Amniotic epithelial cell (primary cell): ENCODE measurements around the gene IER5L.
A peak's percentile ranks its signal among the peaks of the same experiment; 100 is the strongest.

Experiments used
- DNase-seq: peaks from one replicate; pipeline ENCODE4 v3.0.0-alpha.2; 2010; ENCODE audit warnings: low read depth

Gene IER5L

DNA sequence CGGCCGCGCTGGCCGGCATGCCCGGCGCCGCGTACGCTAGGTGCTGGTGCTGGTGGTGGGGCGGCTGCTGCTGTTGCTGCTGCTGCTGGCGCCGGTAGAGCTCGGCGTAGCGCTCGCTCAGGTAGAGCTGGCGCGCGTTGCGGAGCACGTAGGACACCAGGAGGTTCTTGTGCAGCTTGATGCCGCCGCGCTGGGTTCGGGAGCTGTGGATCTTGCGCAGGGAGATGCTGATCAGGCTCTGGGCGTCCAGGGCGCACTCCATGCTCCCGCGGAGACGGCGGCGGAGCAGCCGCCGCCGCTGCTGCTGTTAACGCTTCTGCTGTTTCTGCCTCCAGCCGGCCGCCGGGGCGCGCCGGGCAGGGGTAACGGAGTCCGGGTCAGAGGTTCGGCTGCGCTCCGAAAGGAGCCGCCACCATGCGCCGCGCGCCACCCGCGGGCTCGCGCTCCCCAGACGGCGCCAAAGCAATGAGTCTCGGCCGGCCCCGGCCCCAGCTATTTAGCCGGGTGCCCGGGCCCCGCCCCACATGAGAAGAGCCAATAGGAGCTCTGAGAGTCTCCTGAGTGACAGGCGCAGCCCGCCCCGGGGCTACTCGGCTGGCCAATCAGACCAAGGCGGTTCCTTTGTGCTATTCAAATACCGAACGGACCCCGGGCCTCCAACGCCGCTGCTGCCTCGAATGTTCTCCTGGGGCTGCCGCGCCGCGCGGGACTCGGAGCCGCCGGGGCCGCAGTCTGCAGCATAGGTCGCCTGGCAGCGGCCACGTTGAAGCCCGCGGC, at the start of gene IER5L:
IER5L (minus strand) TSS at position 471 of the 777 bp plus-strand sequence; CDS start at position 262, 209 bp downstream.
- peak; percentile 90 for DNase-seq

DNA sequence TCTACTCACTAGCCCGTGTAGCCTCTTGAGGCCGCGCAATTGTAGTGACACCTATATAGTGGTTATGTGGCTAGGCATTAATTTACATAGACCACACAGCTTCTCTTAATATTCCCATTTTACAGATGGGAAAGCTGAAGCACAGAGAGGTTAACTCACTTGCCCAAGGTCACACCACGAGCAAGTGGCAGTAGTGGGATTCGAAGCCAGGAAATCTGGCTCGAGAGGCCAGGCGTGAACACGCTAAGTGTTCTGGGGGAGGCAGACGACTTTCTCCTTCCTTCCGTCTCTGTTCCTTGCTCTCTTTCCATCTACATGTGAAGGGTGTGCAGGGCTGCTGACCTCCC, 49.8 kb upstream of the IER5L start:
- DNase-seq, result no peak

DNA sequence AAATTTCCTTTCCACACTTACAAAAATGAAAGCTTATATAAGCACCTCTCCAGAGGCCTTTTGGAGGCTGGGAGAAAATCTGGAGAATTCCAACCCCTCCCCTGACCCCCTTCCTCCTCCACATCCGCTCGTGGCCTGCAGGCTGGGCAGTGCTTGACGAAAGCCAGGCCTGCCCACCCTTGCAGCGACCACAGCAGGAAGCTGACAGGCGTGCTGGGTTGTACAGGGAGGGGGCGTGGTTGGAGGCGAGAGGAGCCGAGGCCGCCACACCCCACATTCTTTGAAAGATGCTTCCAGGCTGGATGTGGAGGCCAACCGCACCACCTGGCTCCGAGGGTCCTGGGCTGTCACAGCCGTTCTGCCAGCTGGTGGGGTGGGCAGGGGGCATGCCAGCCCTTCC, 47.8 kb upstream of the IER5L start:
- DNase-seq, result peak; percentile 99

DNA sequence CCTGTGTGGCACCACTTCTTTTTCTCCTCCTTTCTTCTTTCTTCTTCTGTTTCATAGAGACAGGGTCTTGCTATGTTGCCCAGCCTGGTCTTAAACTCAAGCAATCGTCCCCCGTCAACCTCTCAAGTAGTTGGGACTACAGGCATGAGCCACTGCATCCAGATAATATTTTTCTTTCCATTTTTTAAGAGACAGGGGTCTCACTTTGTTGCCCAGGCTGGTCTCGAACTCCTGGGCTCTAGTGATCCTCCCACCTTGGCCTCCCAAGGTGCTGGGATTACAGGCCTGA, 47.4 kb upstream of the IER5L start:
- DNase-seq, result no peak

DNA sequence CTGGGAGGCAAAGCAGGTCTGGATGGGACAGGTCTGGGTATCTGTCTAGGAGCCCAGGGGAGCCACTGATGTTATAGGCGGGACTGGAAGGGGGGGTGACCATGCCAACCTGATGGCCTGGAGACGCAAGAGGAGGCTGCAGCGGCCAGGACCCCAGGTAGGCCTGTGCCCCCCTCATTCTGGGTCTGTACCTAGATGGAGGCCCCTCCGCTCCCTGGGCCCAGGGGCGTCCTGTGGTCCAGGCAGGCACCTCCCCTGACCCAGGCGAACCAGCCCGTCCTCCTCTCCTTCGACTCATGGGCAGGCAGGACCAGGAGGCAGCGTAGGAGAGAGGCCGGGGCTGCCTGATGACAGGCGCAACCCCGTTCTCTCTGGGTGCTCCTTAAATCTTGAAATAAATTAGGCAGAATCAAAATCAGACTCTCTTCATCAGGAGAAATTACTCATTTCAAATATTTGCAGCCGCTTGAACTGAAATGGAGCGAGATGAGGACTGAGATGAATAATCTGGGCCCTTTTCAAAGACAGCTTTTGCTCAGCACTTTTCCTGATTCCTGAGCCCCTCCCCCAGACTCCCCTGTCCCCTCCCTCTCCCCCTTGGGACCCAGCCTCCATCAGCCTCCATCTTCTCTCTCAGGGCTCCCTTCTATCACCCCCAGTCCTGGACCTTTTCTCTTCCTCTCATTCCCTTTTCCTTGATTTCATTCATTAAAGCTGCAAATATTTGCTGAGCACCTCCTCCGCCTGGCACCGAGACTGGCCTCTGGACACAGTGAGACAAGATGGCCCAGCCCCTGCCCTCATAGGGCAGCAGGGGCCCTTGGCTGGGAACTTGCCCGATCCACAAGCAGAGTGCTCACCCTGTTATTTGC, 46.8 kb upstream of the IER5L start:
- no peak for DNase-seq

DNA sequence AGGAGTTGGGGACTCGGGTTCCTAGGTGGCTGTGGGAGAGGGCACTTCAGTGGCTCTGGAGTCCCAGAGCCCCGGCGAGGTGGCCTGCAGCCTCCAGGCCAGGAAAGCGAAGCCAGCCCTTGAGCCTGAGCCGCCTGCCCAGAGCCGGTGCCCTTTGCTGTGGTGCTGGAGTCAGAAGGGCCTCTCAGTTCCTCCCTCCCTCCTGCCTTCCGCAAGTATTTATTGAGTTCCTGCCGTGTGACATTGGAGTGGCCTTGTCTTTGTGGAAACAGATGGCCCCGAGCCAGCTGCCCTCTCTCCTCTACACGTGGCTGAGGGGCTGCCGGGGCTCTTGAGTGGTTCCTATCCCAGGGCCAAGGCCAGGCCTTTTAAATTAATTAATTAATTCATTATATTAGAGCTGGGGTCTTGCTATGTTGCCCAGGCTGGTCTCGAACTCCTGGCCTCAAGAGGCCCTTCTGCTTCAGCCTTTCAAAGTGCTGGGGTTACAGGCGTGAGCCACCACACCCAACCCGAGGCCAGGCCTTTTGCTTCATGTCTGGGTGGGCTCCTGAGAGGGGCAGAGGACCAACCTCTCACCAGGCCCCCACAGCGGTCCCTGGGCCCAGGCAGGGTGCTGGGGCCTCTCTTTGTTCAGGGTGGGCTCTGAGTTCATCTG, 45.6 kb upstream of the IER5L start:
- no peak for DNase-seq

DNA sequence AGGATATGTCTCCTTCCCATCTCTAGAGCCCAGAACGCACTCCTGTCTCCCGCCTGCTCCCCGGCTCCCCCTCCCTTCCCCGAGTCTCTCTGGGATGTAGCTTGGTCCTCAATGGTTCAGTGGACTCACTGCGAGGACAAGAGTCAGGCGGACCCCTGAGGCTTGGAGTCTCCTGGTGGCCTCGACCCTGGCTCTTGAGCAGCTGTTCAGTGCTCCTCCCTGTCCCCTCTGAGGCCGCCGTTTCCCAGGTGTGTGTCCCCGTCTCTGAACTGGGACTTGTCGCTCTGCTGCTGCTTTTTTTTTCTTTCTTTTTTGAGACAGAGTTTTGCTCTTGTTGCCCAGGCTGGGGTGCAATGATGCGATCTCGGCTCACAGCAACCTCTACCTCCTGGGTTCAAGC, 44.8 kb upstream of the IER5L start:
- no peak for DNase-seq

DNA sequence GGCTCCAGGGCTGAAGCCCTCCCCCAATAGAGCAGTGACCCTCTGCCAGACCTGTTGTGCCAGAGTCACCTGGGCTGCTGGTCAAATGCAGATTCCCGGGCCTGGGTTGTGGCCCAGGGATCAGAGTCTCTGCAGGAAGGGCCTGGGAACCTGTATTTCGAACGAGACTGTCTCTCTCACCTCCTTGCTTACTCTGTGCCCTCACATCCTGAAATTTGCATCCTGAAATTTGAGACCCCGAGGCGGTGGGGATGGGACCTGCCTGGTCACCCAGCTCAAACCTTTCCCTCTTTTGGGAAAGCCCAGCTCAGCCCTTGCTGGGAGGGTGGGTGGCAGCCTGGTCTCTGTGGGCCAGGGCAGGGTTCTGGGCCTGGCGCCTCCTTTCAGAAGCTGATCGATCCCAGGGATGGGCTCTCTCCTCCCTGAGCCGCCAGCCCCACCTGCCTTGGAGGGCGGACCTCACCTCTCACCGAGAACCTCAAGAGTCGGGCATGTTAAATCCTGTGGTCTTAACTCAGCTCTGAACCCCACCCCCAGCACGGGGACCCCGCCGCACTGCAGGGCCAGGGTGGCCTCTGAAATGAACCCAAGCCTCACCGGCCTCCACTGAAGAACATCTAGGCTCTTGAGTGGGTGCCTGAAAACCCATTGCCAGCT, 44.0 kb upstream of the IER5L start:
- no peak for DNase-seq

DNA sequence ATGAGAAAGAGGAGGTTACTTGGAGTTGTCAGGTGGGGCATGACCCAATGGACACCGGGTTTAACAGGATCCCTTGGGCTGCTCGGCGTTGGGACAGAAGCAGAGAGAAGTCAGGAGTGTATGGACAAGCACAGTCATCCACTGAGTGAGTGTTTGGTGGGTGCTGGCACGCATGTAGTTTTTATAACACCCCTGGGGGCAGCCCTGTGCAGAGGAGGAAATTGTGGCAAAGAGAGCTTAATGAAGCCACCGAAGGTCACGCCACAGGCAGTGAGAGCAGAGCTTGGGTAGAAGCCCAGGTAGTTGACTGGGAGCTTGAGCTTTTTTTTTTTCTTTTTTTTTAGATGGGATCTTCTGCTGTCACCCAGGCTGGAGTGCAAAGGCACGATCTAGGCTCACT, 43.2 kb upstream of the IER5L start:
- DNase-seq, result no peak

DNA sequence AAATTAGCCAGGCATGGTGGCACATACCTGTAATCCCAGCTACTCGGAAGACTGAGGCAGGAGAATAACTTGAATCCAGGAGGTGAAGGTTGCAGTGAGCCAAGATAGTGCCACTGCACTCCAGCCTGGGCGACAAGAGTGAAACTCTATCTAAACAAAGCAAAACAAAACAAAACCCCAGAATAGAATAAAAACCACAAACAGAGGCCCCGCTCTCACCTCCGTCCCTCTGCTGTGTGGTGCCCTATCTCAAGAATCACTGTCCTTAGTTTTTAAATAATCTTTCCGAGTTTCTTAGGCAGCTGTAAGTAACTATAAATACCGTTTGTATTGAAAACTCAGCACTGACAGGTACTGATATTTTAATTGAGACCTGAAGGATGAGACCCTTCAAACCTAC, 42.7 kb upstream of the IER5L start:
- DNase-seq, result no peak

DNA sequence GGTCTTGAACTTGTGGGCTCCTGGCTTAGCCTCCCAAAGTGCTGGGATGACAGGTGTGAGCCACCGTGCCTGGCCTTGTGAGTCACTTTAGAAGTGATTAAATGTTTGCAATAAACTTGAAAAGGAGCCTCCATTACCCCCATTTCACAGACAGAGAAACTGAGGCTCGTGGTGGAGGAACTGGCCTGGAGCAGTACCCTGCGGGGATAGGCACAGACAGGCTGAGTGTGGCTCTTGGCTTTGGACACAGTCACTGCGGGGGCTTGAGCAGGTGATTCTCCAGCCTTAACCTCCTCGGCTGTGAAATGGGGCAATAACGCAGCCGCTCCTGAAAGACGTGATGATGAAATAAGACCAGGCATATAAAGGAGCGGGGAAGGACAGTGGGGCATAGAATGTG, 40.9 kb upstream of the IER5L start:
- no peak for DNase-seq

DNA sequence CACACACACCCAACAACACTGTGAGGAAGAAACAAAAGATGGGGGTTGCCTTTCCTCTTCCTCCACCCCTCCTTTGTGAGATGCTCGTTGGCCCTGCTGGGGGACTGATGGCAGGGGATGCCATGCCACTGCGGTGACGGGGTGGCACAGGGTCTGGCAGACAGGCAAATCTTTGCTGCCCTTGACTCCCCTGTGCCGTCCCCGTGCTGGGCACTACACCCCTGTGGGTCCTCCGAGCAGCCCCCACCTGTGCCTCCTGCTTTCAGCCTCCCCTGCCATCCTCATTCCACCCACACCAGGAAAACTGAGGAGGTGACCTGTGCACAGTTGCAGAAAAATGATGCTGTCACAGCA, 40.2 kb upstream of the IER5L start:
- no peak for DNase-seq

DNA sequence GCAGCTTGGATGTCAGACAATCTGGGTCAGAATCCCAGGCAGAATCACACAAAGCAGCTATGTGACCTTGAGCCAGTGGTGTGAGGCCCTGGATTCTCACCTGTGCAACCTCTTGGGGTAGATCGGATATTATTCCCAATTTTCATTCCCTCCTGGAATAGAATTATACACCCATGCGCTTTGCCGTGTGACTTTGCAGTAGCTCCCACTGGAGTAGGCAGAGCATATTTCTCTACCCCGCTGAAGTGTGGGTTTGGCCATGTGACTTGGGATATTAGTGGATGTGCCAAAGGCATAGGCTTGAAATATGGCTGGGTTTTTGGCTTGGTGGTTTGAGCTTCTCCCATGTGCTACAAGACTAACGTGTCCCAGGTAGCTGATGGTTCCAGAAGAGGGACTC, 35.5 kb upstream of the IER5L start:
- DNase-seq, result no peak

DNA sequence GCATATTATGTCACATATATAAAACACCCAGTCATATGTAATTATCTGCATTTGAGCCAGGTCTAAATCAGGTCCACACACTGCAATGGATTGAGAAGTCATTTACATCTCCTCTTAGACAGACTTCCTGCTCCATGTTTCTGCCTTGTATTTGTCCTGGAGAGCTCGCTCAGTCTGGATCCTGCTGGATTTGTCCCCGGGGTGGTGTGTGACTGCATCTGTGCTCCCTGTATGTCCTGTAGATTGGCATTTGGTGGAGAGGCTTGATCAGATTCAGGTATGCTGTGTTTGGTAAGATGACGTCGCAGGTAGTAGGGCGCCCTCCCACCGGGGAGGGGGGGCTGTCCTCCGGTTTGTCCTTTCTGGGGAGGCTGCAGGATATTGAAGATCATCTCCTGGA, 33.6 kb upstream of the IER5L start:
- DNase-seq, result no peak

DNA sequence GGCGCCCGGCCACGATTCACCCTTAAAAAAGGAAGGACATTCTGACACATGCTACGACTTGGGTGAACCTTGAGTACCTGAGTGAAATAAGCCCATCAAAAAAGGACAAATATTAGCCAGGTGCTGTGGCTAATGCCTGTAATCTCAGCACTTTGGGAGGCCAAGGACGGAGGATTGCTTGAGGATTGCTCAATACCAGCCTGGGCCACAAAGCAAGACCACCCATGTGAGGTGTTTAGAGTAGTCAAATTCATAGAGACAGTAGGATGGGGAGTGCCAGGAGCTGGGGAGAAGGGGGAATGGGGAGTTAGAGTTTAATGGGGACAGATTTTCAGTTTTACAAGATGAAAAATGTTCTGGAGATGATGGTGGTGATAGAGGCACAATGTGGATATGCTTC, 32.1 kb upstream of the IER5L start:
- no peak for DNase-seq

DNA sequence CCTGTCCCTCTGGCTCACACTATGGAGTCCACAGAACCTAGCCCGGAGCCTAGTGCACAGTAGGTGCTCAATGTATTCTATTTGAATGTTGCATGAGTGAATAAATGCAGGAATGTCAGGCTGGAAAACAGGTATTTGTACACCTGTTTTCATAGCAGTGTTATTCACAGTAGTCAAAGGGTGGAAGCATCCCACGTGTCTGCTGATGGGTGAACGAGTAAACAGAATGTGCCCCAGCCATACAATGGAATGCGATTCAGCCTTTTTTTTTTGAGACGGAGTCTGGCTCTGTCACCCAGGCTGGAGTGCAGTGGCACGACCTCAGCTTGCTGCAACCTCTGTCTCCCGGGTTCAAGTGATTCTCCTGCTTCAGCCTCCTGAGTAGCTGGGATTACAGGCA, 31.5 kb upstream of the IER5L start:
- DNase-seq, result no peak

DNA sequence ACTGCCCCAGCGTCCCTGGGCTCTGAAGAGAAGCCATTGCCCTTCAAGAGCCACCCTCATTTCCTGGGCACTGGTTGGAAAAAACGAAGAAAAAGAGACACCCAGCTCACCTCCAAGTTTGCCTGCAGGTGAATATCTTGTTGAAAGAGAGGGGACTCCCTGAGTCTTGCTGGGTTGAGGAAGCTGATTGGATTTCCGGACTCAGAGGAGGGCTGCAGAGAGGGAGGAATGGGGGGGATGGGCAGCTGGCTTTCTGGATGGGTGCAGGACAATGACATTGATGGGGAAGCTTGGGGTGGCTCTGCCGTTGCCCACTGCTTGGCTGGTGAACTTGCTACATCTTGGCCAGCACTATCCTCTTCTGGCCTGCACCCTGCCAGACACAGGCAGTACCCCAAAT, 31.0 kb upstream of the IER5L start:
- no peak for DNase-seq

DNA sequence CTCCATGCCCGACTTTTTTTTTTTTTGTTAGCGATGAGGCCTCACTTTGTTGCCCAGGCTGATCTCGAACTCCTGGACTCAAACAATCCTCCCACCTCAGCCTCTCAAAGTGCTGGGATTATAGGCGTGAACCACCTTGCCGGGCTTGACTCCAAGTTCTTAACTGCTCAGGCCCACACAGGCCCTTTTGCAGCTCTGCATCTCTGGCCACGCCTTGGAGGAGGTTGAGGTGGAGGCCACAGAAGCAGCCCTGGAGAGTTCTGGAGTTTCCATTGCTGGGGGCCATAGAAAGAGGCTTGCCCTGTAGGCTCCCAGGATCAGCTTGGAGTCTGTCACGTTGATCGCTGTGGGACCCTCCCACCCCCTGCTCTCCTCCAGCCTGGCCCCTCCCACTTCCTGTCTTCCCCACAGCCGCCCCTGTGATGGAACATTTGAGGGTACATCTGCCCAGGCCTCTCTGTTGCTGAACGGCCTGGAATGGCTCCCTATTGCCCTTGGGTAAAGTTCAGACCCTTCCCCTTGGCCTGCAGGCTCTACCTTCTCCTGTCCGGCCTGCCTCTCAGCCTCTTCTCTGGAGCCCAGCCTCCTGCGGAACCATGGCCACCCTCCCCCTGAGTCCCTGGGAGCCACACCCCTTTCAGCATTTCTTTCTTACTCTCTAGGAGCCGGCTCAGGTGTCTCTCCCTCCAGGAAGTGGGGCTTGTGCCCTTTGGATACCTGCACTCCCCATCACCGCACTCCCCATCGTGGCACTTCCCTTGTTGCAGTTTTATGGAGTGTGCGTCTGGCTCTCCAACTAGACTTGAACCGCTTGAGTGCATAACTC, 30.4 kb upstream of the IER5L start:
- no peak for DNase-seq

DNA sequence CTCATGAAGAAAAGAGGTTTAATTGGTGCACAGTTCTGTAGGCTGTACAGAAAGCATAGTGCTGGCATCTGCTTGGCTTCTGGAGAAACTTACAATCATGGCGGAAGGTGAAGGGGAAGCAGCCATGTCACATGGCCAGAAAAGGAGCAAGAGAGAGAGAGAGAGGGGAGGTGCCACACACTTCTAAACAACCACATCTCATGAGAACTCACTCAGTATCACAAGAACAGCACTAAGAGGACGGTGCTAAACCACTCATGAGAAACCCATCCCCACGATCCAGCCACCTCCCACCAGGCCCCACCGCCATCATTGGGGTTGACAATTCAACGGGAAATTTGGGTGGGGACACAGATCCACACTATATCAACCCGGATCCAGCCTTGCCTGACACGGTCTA, 28.8 kb upstream of the IER5L start:
- no peak for DNase-seq

DNA sequence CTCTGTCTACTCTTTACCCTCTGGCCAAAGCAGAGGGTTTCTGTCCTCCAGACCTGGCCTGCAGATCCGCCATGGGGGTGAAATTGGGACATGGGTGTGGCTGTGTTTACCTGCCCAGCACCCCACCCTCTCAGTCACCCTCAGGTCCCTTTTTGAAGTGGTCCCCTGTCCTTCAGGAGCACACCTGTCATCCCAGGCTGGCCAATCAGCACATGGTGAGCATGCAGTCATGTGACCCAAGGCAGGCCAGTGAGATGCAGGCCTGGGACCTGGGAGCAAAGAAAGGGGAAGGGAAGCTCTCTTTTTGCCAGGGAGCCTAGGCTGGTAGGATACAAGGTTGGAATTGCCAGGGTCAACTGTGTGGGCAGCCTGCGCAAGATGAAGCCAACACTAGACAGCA, 28.3 kb upstream of the IER5L start:
- no peak for DNase-seq

DNA sequence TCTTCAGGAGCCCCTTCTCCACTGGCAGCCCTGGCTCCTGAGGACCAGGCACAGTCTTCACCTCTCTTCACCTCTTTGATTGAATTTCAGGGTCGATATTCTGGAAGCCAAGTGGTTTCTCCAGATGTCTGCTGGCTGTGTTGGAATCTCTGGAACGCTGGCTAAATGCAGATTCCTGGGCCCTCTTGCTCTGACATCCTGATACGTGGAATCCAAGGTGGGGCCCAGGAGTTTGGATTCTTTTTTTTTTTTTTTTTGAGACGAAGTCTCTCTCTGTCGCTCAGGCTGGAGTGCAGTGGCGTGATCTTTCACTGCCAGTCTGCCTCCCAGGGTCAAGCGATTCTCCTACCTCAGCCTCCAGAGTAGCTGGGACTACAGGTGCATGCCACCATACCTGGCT, 26.8 kb upstream of the IER5L start:
- DNase-seq, result no peak

DNA sequence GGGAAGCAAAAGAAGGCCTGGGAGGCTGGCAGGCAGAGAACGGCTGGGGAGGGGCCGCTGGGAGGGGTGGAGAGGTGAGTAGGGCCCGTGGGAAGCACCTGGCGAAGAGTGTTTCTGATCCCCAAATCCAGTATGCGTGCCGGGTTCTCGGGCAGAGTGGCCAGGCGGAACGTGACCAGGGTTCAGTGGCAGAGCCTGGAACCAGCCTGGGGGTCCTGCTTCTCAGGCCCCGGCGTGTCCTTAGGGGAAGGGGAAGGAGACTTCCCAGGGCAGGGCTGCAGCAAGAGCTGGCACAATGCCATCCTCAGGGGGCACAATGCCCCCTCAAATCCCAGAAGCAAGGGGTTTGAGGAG, 25.5 kb upstream of the IER5L start:
- DNase-seq, result no peak
